BLaER1 (cell line): Measurements from ENCODE around the gene NAGK.
"Not testable (repeated sequence)": the region's sequence is repeated elsewhere in the genome, so short reads cannot be mapped to it uniquely, and the experiment has no call there.

Experiments
- H3K27ac ChIP-seq: shearing (Covaris generic); formaldehyde crosslinking; 2 replicates; pipeline ENCODE4 v1.8.1; 2022
- H3K27me3 ChIP-seq: shearing (Covaris generic); formaldehyde crosslinking; 2 replicates; pipeline ENCODE4 v1.8.1; 2022
- H3K36me3 ChIP-seq: shearing (Covaris generic); formaldehyde crosslinking; 2 replicates; pipeline ENCODE4 v1.8.1; 2022
- H3K4me1 ChIP-seq: shearing (Covaris generic); formaldehyde crosslinking; 2 replicates; pipeline ENCODE4 v1.8.1; 2022
- H3K4me2 ChIP-seq: shearing (Covaris generic); formaldehyde crosslinking; 2 replicates; pipeline ENCODE4 v1.8.1; 2022
- H3K4me3 ChIP-seq: shearing (Covaris generic); formaldehyde crosslinking; 2 replicates; pipeline ENCODE4 v1.8.1; 2022
- H3K9ac ChIP-seq: shearing (Covaris generic); formaldehyde crosslinking; 2 replicates; pipeline ENCODE4 v1.8.1; 2022
- H3K9me3 ChIP-seq: shearing (Covaris generic); formaldehyde crosslinking; 2 replicates; pipeline ENCODE4 v1.8.1; 2022
- H4K20me1 ChIP-seq: shearing (Covaris generic); formaldehyde crosslinking; 2 replicates; pipeline ENCODE4 v1.8.1; 2022
- Cebpa-rat ChIP-seq: shearing (Covaris generic); IDR thresholded peaks from 2 replicates; pipeline ENCODE4 v1.8.1; 2022

Gene NAGK

DNA sequence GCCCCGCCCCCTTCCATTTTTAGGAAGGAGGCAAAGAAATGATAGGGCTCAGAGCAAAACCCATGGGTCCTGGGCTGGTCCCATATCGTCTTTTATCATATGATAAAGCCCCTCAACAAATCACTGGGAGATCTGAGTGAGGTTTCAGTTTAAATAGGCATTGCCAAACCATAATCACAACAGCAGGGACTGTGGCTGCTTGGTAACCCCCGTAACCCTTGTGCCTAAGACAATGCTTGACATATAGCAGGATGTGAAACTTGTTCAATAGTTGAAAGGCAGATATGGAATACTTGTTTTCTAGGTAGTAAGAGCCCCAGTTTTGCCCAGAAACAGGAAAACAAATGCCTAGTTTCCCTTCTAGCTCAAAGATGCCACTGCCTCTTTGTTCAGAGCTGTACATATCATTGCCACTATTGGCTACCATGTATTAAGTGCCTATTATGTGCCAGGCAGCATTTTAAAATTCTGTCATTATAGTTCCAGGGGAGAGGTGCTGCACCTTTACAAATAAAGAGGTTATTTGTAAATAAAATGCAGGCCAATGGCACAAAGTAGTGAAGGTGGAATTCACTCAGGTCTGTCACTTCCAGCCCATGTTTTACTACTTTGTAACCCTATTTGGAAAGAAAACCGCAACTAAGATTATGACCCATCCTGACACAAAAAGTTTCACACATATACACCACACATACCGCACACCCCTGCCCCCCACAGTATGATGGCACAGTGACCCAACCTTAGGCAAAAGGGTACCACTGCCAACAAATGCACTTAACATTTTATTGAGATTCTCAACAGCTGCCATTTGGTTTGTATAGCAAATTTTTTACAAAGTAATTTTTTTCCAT is 14.2 kb downstream of the NAGK start:
- Histone ChIP-seq H3K9ac (no peak overlapping the region), H4K20me1 (no peaks in the 10 kb centered on the region), H3K36me3 (peaks cover 25% of the 10 kb centered on the region), H3K9me3 (no peaks in the 10 kb centered on the region), H3K4me2 (no peak overlapping the region), H3K27me3 (no peaks in the 10 kb centered on the region), H3K4me3 (no peak overlapping the region), H3K27ac (no peak overlapping the region), H3K4me1 (no peaks in the 10 kb centered on the region)
- TF ChIP-seq Cebpa-rat, result no peak

- H4K20me1 ChIP-seq, H3K27me3 ChIP-seq, H3K4me3 ChIP-seq, H3K4me1 ChIP-seq, H3K4me2 ChIP-seq, H3K9me3 ChIP-seq, H3K27ac ChIP-seq, H3K9ac ChIP-seq: not testable (repeated sequence)
- peaks cover 18% of the 10 kb centered on the region for H3K36me3 ChIP-seq
Measured at GRCh38 chr2:71083297-71083696, 14.8 kb downstream of the NAGK start.

DNA sequence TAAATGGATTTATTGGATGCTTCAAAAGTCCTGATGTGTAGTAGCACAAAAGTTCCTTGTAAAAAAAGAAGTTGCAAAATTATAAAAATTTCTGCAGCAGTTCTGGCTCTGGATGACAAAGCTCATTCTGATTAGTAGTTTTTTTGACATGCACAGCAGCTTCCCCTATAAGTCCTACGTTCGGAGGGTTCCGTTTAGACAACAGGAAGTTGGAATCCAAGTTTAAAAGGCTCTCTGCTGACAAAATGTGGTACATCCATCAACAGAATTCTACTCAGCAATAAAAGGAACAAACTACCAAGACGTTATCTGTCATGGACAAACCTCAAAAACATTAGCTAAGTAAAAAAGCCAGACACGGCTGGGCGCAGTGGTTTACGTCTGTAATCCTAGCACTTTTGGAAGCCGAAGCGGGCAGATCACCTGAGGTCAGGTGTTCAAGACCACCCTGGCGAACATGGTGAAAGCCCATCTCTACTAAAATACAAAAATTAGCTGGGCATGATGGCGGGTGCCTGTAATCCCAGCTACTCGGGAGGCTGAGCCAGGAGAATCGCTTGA is 15.4 kb downstream of the NAGK start:
- not testable (repeated sequence) for H3K9ac ChIP-seq, H3K27me3 ChIP-seq, H3K4me1 ChIP-seq, H3K4me3 ChIP-seq, H3K9me3 ChIP-seq, H3K4me2 ChIP-seq, H3K27ac ChIP-seq, H4K20me1 ChIP-seq
- peaks cover 13% of the 10 kb centered on the region for H3K36me3 ChIP-seq

GRCh38 chr2:71085325-71086003 is 17.0 kb downstream of the NAGK start:
- H3K27ac ChIP-seq, H3K4me3 ChIP-seq, H3K36me3 ChIP-seq, H3K4me2 ChIP-seq, H3K9ac ChIP-seq, H3K9me3 ChIP-seq, H3K27me3 ChIP-seq, H4K20me1 ChIP-seq, H3K4me1 ChIP-seq: not testable (repeated sequence)

GRCh38 chr2:71089475-71089874 is 21.0 kb downstream of the NAGK start:
- H3K36me3 ChIP-seq, H3K9me3 ChIP-seq, H3K4me3 ChIP-seq, H3K4me2 ChIP-seq, H4K20me1 ChIP-seq, H3K4me1 ChIP-seq, H3K27ac ChIP-seq, H3K9ac ChIP-seq, H3K27me3 ChIP-seq: not testable (repeated sequence)

DNA sequence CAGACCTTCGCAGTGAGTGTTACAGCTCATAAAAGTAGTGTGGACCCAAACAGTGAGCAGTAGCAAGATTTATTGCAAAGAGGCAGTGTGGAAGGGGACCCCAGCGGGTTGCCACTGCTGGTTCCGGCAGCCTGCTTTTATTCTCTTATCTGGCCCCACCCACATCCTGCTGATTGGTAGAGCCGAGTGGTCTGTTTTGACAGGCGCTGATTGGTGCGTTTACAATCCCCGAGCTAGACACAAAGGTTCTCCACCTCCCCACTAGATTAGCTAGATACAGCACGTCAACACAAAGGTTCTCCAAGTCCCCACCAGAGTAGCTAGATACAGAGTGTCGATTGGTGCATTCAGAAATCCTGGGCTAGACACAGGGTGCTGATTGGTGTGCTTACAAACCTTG is 23.4 kb downstream of the NAGK start:
- H3K27ac ChIP-seq, H3K4me2 ChIP-seq, H3K9me3 ChIP-seq, H3K36me3 ChIP-seq, H3K27me3 ChIP-seq, H3K4me3 ChIP-seq, H3K9ac ChIP-seq, H4K20me1 ChIP-seq, H3K4me1 ChIP-seq: not testable (repeated sequence)

DNA sequence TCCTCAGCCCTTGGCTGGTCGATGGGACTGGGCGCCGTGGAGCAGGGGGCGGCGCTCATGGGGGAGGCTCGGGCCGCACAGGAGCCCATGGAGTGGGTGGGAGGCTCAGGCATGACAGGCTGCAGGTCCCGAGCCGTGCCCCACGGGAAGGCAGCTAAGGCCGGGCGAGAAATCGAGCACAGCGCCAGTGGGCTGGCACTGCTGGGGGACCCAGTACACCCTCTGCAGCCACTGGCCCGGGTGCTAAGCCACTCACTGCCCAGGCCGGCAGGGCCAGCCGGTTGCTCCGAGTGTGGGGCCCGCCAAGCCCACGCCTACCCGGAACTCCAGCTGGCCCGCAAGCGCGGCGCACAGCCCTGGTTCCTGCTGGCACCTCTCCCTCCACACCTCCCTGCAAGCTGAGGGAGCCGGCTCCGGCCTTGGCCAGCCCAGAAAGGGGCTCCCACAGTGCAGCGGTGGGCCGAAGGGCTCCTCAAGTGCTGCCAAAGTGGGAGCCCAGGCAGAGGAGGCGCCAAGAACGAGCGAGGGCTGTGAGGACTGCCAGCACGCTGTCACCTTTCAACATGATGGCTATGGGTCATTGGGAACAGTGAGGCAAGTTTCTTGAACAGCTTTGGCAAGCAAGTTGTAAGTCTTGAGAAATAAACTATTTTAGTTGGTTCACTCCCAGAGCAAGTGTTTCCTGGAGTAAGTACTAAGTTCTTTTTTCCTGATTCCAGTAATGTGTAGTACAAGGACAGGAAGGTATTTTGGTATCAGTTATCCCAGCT is 24.2 kb downstream of the NAGK start:
- H3K27me3 ChIP-seq, H3K4me3 ChIP-seq, H3K9me3 ChIP-seq, H3K9ac ChIP-seq, H4K20me1 ChIP-seq, H3K36me3 ChIP-seq, H3K4me2 ChIP-seq, H3K27ac ChIP-seq, H3K4me1 ChIP-seq: not testable (repeated sequence)

GRCh38 chr2:71100195-71100964 is 31.9 kb downstream of the NAGK start:
- no peak for TF ChIP-seq Cebpa-rat
- Histone ChIP-seq H3K9me3 (peaks cover 10% of the 10 kb centered on the region; the same call in 1 of the 2 replicates), H3K4me2 (no peak overlapping the region), H3K4me3 (no peak overlapping the region), H3K27me3 (no peaks in the 10 kb centered on the region), H4K20me1 (no peaks in the 10 kb centered on the region), H3K4me1 (peaks cover 6% of the 10 kb centered on the region; the same call in 1 of the 2 replicates), H3K27ac (no peak overlapping the region), H3K9ac (no peak overlapping the region), H3K36me3 (no peaks in the 10 kb centered on the region)

- TF ChIP-seq Cebpa-rat, result no peak
- Histone ChIP-seq H3K9ac (no peak overlapping the region), H3K4me1 (peaks cover 6% of the 10 kb centered on the region; the same call in 1 of the 2 replicates), H3K4me3 (no peak overlapping the region), H3K36me3 (no peaks in the 10 kb centered on the region), H3K4me2 (no peak overlapping the region), H4K20me1 (no peaks in the 10 kb centered on the region), H3K27ac (no peak overlapping the region), H3K27me3 (no peaks in the 10 kb centered on the region), H3K9me3 (peaks cover 15% of the 10 kb centered on the region; the same call in 1 of the 2 replicates)
Measured at GRCh38 chr2:71101656-71102055, 33.2 kb downstream of the NAGK start.
